ENCODE data around the gene SPATA3. TPM values are rescaled to one million over a fixed set of nuclear protein-coding genes. Genes with fewer than 3 reads are reported as not detected.

The SPATA3 gene
- not detected in 5 replicates for total RNA-seq (2022; extraction: Qiagen RNA extraction; ENCODE audit: low read depth)

GRCh38 chr2:230995821-230996220 lies at the start of gene SPATA3:
SPATA3 (plus strand) TSS chr2:230996121; CDS start chr2:230996234, 113 bp downstream.

GRCh38 chr2:231037202-231037730 lies 41.3 kb downstream of the SPATA3 start, which contains the start of gene C2orf72:
C2orf72 (plus strand) TSS chr2:231037523; CDS start chr2:231037566, 43 bp downstream.

DNA sequence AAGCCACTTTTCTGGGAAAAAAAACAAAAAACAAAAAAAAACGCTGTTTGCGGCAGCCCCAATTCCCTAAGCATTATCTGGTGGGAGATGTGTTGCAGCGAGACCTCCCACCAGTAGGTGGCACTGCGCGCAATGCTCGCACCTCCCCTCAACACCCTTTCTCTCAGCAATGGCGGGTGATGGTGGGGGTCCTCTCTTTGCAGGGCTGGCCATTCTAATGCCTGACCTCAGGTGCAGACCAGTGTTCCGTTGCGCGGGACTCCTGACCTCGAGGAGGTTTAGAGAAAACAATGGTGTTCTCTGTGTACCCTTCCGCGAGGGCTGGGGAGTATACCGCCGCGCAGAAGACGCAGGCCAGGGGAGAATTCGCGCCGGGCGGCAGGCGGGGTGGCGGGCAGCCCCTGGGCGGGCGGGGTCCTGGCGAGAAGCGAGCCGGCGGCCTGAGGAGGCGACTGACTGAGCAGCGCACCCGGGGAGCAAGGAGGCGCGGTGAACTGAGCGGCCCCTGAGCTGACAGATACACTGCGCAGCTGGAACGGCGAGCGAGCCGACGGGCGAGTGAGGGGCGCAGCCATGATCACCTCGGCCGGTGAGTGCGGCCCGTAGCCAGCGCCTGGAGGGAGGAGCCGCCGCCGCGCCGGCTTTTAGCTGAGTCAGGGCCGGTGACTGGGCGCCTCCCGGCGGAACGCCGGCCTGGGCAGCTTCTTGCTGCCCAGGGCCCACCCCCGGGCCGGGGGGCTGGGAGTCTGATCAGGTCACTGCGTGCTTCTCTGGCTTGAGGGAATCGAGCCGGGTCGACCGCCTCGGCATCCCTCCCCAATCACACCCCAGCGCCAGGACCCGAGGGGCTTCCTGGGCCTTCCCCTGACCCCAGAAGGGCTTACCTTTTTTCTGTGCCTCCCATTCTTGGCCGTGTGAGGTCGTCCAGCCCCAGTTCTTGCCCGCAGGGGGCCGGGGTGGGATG lies 60.8 kb downstream of the SPATA3 start, which contains the start of gene PSMD1:
Gene PSMD1, plus strand, starts transcription at position 415 of the 964 bp plus-strand sequence. Its CDS starts 159 bp downstream, at position 574.

Other genes with a start within 250 kb of the SPATA3 start
- 73.2 to 79.9 TPM (median 76.6 TPM) in 5 replicates for gene ITM2C, start 131.2 kb upstream of the SPATA3 start, total RNA-seq (2022; extraction: Qiagen RNA extraction; ENCODE audit: low read depth)
- gene GPR55, start 70.9 kb upstream of the SPATA3 start, total RNA-seq (2022; extraction: Qiagen RNA extraction; ENCODE audit: low read depth): 0.04 TPM in 1 of 5 replicates, not detected in the others
- 4.6 to 8.6 TPM (median 6.5 TPM) in 5 replicates for gene C2orf72, start 41.4 kb downstream of the SPATA3 start, total RNA-seq (2022; extraction: Qiagen RNA extraction; ENCODE audit: low read depth)
- gene PSMD1, start 60.7 kb downstream of the SPATA3 start, total RNA-seq (2022; extraction: Qiagen RNA extraction; ENCODE audit: low read depth): 109 to 124 TPM (median 118 TPM) in 5 replicates
- 0.07 to 0.22 TPM (median 0.09 TPM) in 5 replicates for gene HTR2B, start 128.9 kb downstream of the SPATA3 start, total RNA-seq (2022; extraction: Qiagen RNA extraction; ENCODE audit: low read depth)
- gene ARMC9, start 202.5 kb downstream of the SPATA3 start, total RNA-seq (2022; extraction: Qiagen RNA extraction; ENCODE audit: low read depth): 14.7 to 21.7 TPM (median 18.8 TPM) in 5 replicates